ENCODE measurements around the gene DDX46.
"Not testable (repeated sequence)": the region's sequence is repeated elsewhere in the genome, so short reads cannot be mapped to it uniquely, and the experiment has no call there.

The DDX46 gene

DNA sequence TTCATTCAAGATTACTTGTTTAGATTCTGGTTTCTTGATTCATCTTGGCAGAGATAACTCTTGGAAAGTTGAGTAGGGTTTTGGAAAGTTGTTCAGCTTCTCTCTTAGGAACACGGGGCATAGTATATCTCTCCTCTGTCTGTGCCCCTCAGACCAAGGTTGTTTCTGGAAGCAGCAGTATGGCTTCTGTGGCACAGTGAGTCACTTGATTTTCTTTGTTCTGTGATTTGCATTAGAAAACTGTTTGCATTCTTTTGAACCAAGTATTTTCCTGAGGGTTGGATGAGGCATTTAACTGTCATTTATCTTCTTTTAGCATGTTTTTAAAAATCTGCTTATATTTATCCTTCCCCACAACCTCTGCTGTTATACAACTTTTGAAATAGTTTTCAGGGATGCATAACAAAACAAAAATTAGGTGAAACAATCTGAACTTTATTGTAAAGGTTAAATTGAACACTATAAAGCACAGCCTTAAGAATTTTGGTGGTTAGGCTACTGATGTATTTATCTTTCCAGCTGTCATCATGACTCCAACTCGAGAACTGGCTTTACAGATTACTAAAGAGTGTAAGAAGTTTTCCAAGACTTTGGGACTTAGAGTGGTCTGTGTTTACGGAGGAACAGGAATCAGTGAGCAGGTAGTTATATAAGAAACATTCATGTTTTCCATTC, 26.5 kb downstream of the DDX46 start:
- no peak for DNase-seq (ENCODE audit: low read depth in 2 of 2, low spot score in 1 of 2)

DNA sequence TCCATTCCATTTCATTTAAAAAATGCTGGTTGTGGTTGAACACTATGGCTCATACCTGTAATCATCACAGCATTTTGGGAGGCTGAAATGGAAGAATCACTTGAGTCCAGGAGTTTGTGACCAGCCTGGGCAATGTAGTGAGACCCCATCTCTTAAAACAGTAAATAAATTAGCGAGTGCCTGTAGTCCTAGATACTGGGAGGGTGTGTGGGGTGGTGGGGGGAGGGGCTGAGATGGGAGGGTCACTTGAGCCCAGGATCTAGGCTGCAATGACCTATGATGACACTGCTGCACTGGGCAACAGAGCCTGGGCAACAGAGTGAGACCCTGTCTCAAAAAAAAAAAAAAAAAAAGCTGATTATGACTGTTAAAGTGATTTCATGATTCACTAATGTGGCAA, 29.1 kb downstream of the DDX46 start:
- DNase-seq (ENCODE audit: low read depth in 2 of 2, low spot score in 1 of 2), result no peak

DNA sequence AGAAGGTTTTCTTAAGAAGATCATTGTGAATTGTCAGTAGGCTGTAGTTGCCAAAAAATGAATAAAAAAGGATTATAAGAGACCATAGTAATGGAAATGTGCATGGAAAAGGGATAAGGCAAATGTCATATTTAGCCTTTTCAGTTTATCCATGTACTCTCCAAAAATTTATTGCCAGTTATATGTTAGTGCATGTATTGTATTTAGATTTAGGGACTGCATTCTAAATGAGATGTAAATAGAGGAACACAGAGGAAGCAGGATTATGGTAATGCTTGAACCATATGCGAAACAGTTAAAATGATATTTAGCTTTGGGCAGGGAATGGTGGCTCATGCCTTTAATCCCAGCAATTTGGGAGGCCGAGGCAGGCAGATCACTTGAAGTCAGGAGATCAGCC, 33.0 kb downstream of the DDX46 start:
- no peak for DNase-seq (ENCODE audit: low read depth in 2 of 2, low spot score in 1 of 2)

DNA sequence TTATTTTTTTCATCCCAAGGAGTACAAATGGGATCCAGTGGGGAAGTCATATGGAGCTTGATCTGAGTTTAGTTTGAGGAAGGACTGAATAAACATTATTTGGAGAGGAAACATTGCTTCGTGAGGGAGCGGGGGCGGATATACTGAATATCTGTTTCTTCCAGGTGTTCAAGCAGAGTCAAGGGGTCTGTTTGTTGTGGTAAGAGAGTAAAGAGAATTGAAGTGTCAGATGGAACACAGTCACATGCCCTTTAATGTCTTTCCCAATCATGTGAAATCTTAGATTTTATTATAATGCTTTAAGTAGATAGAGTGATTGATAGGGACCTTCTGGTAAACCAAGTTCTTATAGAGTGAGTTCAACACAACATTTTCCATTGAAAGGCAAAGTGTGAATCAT, 33.7 kb downstream of the DDX46 start:
- no peak for DNase-seq (ENCODE audit: low read depth in 2 of 2, low spot score in 1 of 2)

DNA sequence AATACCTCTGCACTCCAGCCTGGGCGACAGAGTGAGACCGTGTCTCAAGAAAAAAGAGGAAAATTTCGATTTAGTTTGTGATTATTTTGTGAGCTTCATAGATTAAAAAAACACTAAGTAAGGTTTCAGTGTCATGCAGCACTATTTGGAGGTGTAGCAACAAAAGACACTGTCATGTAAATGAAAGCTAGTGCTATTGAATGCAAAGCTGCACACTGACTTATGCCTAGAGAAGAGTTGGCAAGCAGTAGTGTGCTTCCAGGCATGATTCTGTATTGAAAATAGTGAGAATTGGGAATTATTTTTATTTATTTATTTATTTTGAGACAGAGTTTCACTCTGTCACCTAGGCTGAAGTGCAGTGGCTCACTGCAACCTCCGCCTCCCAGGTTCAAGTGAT, 34.5 kb downstream of the DDX46 start:
- DNase-seq (ENCODE audit: low read depth in 2 of 2, low spot score in 1 of 2), result no peak

DNA sequence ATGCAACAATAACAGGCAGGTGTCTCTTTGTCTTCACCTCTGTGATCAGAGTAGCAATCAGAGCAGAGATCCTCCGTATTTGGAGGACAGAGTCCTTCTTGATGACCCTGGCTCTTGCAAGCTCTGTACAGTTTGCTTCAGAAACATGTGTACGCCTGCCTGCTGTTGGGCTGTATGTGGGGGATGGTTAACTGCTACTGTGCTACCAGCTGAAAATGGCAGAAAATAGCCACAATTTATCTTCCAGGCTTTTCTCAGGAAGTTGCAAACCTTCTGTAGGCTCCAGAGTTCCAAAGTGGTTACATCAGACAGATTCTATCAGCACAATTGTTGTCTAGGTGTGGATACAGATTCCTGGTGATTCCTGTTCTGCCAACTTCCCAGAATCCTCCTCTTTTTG, 35.5 kb downstream of the DDX46 start:
- no peak for DNase-seq (ENCODE audit: low read depth in 2 of 2, low spot score in 1 of 2)

DNA sequence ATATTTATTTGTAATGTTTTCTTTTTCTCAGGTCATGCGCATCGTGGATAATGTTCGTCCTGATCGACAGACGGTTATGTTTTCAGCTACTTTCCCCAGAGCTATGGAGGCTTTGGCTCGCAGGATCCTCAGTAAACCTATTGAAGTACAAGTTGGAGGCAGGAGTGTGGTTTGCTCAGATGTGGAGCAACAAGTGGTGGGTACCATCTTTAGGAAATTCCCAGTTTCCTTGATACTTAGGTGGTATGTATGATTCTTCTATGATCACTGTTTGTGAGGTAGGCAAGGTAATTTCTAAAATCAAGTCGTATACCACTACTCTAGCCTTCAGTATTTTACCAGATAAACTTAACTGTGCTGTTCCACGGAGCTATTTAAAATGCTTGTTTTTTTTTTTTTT, 36.2 kb downstream of the DDX46 start:
- DNase-seq (ENCODE audit: low read depth in 2 of 2, low spot score in 1 of 2), result no peak

DNA sequence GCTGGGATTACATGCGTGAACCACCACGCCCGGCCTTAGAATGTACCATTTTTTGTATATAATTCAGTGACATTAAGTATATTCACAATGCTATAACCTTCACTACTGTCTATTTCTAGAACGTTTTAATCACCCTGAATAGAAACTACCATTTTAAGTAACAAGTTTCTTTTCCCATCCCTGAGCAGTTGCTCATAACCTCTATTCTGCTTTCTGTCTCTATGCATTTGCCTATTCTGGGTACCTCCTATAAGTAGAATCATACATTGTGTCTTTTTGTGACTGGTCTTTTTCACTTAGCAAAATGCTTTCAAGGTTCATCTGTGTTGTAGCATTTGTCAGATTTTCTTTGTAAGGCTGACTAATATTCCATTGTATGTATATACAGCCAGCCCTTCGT, 39.9 kb downstream of the DDX46 start:
- no peak for DNase-seq (ENCODE audit: low read depth in 2 of 2, low spot score in 1 of 2)

DNA sequence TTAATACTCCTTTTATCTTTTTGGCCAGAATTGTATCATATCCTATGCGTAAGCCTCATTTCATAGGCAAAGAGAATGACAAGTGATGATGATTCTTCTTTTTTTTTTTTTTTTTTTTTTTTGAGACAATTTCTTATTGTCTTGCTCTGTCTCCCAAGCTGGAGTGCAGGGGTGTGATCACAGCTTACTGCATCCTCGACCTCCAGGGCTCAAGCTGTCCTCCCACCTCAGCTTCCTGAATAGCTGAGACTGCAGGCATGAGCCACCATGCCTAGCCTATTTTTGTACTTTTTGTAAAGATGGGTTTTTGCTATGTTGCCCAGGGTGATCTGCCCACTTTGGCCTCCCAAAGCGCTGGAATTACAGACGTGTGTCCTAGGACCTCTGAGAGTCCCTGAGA, 45.2 kb downstream of the DDX46 start:
- DNase-seq (ENCODE audit: low read depth in 2 of 2, low spot score in 1 of 2), result no peak

DNA sequence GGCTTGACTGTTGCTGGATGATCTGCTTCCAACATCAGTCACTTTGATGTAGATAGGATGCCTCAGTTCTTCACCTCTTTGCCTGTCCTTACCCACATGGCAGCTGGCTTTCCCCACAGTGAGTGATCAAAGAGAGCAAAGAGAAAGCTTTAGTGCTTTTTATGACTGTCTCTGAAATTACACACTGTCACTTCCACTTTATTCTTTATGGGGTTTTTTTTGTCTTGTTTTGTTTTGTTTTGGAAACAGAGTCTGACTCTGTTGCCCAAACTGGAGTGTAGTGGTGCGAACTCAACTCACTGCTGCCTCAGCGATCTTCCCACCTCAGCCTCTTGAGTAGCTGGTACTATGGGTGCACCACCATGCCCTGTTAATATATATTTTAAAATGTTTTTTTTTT, 54.8 kb downstream of the DDX46 start:
- no peak for DNase-seq (ENCODE audit: low read depth in 2 of 2, low spot score in 1 of 2)

DNA sequence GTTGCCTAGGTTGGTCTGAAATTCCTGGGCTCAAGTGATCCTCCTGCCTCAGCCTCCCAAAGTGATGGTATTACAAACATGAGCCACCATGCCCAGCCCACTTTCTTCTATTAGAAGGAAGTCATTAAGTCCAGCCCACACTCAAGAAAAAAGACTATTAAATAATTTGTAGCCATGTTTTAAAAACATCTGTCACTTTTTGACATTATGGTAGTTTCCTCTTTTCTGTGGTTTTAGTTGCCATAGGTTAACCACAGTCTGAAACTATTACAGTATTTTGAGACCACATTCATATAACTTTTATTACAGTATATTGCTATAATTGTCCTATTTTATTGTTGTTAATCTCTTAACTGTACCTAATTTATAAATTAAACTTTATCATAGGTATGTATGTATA, 55.2 kb downstream of the DDX46 start:
- no peak for DNase-seq (ENCODE audit: low read depth in 2 of 2, low spot score in 1 of 2)

DNA sequence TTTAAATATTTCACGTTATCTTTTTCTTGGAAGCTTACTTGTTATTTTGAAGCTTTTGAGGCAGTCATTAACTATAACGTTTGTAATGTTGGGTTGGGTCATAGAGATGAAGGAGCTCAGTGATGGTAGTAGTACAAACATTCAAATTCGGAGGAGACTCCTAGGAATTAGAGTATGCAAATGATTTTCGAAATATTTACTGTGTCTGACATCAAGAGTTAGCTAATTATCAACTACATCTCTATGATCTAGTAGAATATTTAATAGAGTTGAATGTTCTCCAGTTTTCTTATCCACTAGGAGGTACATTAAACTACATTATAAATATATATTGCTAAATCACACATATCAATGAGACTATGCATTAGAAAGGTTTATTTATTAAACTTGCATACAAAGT, 58.4 kb downstream of the DDX46 start:
- no peak for DNase-seq (ENCODE audit: low read depth in 2 of 2, low spot score in 1 of 2)

DNA sequence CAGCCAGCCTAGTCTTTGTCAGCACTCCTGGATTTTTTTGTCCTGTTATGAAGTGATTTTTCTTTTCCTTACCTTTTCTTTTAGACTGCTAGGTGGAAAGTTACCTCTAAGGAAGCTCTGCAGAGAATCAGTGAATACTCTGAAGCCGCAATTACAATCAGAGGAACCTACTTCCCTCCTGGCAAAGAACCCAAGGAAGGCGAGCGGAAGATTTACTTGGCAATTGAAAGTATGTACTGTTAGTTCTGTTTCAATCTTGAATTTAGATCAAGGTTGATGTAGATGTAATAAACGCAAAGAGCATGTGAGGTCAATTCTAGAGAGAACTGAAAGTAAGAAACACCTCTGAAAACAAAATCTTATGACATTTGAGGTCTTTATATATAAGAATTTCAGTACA, 60.2 kb downstream of the DDX46 start:
- DNase-seq (ENCODE audit: low read depth in 2 of 2, low spot score in 1 of 2), result no peak

DNA sequence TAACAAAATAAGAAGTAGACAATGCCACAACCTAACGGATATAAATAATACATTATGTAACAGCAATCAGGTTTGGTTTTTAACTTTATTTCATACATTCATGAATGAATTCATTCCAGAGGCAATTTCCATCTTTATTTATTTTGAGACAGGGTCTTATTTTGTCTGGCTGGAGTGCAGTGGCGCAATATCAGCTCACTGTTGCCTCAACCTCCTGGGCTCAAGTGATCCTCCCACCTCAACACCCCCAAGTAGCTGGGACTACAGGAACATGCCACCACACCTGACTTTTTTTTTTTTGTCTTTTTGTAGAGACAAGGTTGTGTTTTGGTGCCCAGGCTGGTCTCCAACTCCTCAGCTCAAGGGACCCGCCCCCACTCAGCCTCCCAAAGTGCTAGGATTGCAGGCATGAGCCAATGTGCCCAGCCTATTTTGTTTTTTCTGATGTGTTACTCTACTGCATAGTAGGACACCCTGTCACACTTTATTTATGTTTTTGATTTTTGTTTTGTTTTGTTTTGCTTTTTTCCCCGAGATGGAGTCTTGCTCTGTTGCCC, 60.9 kb downstream of the DDX46 start:
- DNase-seq (ENCODE audit: low read depth in 2 of 2, low spot score in 1 of 2), result no peak

DNA sequence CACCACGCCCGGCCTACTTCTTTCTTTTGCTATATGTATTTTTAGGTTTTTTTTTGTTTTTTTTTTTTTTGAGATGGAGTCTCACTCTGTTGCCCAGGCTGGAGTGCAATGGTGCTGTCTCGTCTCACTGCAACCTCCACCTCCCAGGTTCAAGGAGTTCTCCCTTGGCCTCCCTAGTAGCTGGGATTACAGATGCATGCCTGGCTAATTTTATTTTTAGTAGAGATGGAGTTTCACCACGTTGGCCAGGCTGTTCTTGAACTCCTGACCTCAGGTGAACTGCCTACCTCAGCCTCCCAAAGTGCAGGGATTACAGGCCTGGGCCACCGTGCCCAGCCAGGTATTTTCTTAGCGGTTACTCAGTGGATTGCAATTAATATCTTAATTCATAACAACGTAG, 63.3 kb downstream of the DDX46 start:
- no peak for DNase-seq (ENCODE audit: low read depth in 2 of 2, low spot score in 1 of 2)

DNA sequence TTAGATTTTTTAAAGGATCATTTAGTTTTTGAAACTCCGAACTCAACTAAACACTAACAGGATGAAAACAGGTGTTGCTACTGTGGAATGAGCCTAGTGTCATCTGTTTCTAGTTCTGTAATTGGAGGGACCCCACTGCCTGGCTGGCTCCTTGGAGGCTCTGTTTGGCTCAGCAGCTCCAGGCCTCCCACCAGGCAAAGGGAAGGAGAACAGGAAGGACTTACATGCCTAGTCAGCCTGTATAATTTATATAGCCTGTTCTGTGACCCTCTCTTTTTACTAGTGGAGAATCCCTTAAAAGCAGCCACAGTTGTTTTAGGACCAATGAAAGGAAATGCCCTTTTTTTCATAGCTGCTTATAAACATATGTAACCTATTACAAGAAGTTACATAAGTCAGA, 66.1 kb downstream of the DDX46 start:
- DNase-seq (ENCODE audit: low read depth in 2 of 2, low spot score in 1 of 2), result no peak

DNA sequence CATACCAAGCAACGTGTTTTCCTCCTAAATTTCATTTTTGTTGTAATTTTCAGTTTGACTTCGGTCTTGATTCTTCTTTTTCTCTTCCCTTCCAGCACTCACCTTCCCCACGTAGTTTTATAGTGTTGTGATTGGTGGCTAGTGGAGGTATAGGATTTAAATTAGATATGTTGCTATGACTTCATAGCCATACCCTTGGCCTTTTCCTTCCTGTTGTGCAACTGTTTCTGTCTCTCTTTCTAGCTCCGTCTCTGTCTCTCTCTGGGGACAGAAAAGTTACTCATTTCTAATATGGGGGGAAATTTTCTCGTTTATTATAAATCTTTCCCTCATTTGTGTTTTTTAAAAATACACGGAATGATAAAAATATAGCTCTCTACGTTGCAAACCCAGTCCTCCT, 66.6 kb downstream of the DDX46 start:
- DNase-seq (ENCODE audit: low read depth in 2 of 2, low spot score in 1 of 2), result no peak

DNA sequence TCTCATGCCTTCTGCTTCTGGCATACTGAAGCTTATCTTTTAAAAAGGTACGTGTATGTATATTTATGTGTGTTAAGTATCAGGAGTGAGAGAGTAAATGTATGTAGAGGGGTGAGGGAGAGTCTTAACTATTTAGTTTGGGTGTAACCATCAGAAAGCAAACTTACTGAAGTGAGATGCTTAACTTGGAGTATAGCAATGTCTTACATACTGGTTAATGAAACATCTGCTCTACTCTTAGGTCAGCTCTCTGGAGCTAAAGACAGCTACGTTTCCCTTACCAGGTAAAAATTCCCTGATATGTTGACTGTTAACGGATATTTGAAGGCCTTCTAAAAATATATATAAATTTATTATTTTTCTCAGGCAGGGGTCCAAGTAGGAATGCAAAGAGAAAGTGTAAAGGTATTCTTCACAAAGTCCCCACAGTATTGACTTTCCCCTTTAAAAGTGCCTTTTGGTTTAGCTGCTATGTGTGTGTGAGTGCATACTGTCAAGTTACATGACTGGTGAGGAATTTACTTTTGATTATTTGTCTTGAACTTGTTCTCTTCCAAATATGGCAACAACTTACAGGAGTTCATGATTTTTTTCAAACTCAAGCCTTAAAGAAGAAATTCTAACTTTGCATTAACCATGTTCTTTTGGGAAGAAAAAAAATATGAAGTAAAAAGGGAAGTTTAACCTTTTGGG, 74.9 kb downstream of the DDX46 start:
- no peak for DNase-seq (ENCODE audit: low read depth in 2 of 2, low spot score in 1 of 2)

DNA sequence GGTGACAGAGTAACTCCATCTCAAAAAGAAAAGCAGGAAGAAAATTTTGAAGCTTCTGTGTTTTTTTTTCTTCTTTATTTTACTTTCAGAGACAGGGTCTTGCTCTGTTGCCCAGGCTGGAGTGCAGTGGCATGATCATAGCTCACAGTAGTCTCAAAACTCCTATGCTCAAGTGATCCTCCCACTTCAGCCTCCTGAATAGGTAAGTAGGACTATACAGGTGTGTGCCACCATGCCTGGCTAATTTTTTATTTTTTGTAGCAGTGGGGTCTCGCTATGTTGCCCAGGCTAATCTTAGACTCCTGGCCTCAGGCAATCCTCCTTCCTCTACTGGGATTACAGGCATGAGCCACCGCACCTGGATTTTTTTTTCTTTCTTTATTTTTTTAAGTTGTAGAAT, 77.0 kb downstream of the DDX46 start:
- no peak for DNase-seq (ENCODE audit: low read depth in 2 of 2, low spot score in 1 of 2)

DNA sequence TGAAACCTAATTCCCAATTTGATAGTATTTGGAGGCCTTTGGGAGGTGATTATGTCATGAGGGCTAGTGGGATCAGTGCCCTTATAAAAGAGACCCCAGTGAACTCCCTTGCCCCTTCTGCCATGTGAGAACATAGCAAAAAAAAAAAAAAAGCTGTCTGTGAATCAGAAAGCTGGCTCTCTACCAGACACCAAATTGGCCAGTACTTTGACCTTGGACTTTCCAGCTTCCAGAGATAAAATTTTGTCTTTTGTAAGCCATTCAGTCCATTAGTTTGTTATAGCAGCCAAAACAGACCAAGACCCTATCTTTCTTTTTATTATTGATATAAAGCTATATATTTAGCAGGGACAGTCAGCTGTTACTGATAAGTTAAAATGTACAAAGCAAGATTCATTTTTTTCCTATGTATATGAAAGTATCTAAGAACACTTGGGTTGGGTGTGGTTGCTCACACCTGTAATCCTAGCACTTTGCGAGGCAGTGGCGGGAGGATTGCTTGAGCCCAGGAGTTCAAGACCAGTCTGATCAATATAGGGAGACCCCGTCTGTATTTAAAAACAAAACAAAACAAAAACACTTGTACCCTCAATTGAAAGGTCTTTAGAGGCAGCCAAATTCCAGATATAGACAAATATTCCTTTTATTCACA, 79.1 kb downstream of the DDX46 start:
- no peak for DNase-seq (ENCODE audit: low read depth in 2 of 2, low spot score in 1 of 2)

DNA sequence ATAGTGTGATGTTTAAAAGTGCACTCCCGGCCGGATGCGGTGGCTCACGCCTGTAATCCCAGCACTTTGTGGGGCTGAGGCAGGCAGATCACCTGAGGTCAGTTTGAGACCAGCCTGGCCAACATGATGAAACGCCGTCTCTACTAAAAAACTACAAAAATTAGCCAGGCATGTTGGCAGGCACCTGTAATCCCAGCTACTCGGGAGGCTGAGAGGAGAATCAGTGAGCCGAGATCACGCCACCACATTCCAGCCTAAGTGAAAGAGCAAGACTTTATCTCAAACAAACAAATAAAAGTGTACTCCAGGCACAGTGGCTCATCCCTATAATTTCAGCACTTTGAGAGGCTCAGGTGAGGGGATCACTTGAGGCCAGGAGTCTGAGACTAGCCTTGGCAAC, 79.8 kb downstream of the DDX46 start:
- DNase-seq (ENCODE audit: low read depth in 2 of 2, low spot score in 1 of 2), result not testable (repeated sequence)

DNA sequence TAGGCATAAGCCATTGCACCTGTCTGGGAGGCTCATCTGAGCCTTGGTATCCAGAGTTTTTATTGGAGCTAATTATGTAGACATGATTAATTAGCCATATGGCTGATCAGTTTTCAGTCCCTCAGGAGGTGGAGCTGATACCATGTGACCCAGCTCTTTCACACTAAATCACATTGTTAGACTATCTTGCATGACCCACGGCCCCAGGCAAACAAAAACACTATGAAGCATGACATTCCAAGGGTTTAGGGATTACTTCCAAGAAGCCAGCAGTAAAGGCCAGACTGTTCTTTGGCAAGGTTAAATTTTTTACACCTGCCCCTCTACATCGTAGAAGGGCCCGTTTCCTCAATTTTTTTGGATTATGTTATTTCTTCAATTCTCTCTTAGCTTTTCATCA, 82.2 kb downstream of the DDX46 start:
- no peak for DNase-seq (ENCODE audit: low read depth in 2 of 2, low spot score in 1 of 2)
